Limb (tissue), 2 donors: ENCODE data around the gene KRT78.

ENCODE experiments used
- DNase-seq, 2 donors: peaks; one replicate each; pipeline ENCODE4 v3.0.0-alpha.2; 2016; ENCODE audit errors: extremely low spot score in 2 of 2

Gene KRT78

GRCh38 chr12:52839436-52840105, 9.2 kb downstream of the KRT78 start:
- no peak for DNase-seq

GRCh38 chr12:52838609-52839435, 10.0 kb downstream of the KRT78 start:
- DNase-seq = no peak

GRCh38 chr12:52837781-52838608, 10.8 kb downstream of the KRT78 start:
- no peak for DNase-seq

DNA sequence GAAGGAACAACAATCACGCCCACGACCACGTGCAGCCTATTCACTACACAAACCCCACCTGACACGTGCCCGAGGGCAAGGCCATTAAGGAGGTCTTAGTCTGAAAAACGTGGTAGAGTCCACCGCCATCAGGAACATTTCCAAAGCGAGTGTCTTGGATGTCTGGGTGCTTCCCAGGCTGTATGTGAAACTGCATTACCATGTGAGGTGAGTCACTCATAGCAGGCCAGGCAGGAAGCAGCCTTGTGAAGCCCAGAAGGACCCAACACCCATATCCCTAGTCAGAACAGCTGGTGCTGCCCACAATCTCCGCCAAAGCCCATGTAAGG, 11.4 kb downstream of the KRT78 start:
- DNase-seq = no peak

GRCh38 chr12:52836491-52837412, 12.0 kb downstream of the KRT78 start:
- DNase-seq = no peak

- no peak for DNase-seq
These were observed 12.7 kb downstream of the KRT78 start for GRCh38 chr12:52836042-52836466.

- no peak for DNase-seq
These were observed 13.3 kb downstream of the KRT78 start for GRCh38 chr12:52835271-52836041.

- DNase-seq = no peak
These were observed 14.1 kb downstream of the KRT78 start for GRCh38 chr12:52834727-52835001.

GRCh38 chr12:52833922-52834726, 14.7 kb downstream of the KRT78 start, which contains the start of gene KRT79:
KRT79 (minus strand) TSS chr12:52834311; CDS start chr12:52834260, 51 bp downstream.
- DNase-seq = no peak

- DNase-seq = no peak
These were observed 15.5 kb downstream of the KRT78 start for GRCh38 chr12:52832985-52833905.

DNA sequence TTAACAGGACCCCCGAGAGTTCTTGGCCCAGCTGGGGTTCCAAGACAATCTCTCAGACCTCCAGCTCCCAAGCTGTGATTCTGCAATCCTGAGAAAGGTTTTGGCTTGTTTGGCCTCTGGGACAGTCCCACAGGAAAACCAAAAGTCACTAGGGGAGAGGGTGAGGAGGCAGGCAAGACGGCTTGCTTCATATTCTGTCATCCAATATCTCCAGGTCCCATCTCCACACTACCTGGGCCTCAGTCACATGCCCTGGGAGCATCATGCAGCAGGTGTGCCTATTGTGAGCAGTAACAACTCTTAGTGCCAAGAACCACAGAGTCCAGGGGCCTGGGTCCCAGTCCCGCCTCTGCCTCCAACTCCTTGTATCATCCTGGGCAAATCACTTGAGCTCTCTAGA, 16.3 kb downstream of the KRT78 start:
- no peak for DNase-seq

GRCh38 chr12:52831251-52831650, 17.5 kb downstream of the KRT78 start:
- no peak for DNase-seq

DNA sequence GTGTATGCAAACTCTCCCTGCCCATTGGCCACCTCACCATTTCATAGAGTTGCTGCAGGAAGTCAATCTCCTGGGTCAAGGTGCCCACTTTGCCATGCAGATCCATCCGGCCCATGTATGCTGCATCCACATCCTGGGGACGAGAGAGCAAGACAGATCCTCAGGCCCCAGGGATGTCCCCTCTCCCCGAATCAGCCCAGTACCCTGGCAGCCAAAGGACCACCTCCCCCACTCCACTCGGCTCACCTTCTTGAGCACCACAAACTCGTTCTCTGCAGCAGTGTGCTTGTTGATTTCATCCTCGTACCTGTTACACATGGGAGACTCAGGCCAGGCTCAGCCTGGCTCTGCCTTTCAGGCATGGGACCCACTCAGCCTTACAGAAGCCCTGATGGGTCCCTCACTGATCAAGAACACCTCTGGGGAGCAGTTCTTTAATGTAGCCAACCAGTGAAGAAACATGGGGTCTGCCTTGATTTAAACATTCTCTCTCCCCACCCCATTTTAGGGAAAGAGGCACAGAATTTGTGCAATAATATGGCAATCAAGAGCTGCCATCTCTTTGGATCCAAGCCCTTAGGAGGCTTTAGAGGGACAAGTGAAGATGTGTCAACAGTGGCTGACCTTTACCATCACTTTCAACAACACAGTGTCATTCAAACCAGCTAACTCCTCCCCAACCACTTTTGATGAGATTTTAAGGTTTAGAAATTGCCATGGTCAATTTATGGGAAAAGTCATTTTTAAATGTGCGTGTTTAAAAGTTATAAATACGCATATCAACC, 18.6 kb downstream of the KRT78 start:
- DNase-seq = no peak

- no peak for DNase-seq
These were observed 20.2 kb downstream of the KRT78 start for GRCh38 chr12:52828591-52829021.

- no peak for DNase-seq
These were observed 20.6 kb downstream of the KRT78 start for GRCh38 chr12:52828156-52828555.

DNA sequence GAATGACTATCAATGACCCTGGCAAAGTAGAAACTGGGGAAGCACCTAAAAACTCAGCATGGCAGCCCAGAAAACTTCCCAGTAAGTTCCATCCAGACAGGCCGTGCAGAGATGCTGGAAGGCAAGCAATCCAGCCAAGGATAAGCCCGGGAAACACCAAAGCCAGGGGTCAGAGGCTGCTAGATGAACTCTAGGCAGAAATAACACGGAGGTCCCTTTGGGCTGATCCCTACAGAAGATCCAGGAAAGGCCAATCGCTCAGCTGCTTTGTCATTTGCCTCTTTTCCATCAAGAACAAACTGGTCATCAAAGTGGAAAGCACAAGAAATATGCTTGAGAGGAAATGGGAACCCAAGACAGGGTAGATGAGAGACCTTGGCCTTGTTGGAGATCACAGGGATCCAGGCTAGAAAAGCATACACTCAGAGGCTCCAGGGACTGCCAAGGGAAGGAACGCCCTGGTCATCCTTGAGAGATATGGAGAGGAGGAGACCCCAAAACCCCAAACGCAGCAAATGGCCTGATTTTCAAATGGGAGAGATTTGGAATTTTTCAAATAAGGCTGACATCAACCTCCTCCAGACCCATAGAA, 21.2 kb downstream of the KRT78 start:
- no peak for DNase-seq
